Measurements from ENCODE around the gene CHID1.

The CHID1 gene

DNA sequence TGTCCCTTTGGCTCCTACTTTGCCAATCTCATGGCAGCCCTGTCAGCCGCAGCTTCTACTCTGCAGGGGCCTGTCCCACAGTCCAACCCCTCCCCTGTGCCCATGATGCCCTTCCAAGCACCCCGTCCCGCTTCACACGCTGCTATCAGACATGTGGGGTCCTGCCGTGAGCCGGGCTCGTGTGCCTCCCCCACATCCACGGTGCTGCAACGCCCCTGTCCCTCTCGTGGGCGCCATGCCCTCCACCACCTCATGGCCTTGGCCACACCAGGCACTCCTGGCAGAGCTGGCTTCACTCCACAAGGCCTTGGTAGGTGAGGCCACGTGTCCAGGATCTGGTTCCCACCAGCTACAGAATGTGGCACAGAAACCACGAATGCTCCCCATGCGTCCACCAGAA is 23.0 kb downstream of the CHID1 start:
- H3K4me3 Mint-ChIP-seq = no peak overlapping the region
- peaks cover 18% of the 10 kb centered on the region for H3K4me1 Mint-ChIP-seq
- ATAC-seq (replicated peaks; ENCODE audit: extremely low read depth, poor library complexity, severe bottlenecking) (no peak), DNase-seq (ENCODE audit: low spot score in 2 of 2) (no peak)
- H3K36me3 Mint-ChIP-seq (ENCODE audit: insufficient read depth) = peaks cover 5% of the 10 kb centered on the region
- H3K9me3 Mint-ChIP-seq = no peaks in the 10 kb centered on the region
- no peaks in the 10 kb centered on the region for H3K27me3 Mint-ChIP-seq
- H3K27ac Mint-ChIP-seq (ENCODE audit: low read depth) = no peak overlapping the region

DNA sequence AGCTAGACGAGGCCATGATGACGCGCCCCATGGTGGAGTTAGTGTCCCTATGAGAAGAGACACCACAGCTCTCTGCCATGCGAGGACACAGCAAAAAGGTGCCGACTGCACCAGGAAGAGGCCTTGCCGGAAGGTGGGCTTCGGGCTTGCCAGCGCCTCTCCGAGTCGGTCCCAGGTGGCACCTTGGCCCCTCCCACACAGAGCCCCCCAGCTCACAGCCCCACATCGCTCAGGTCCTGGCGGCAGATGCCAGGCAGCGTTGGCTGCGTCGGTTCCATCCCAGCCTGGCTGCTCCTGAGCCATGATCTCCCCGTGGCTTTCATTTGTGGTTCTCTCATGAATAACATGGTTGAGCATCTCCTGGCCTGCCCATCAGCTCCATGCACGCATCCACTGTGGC is 24.0 kb downstream of the CHID1 start:
- H3K4me1 Mint-ChIP-seq = peaks cover 18% of the 10 kb centered on the region
- no peak for DNase-seq (ENCODE audit: low spot score in 2 of 2)
- ATAC-seq (replicated peaks; ENCODE audit: extremely low read depth, poor library complexity, severe bottlenecking) = no peak
- H3K9me3 Mint-ChIP-seq = no peaks in the 10 kb centered on the region
- no peaks in the 10 kb centered on the region for H3K27me3 Mint-ChIP-seq
- peaks cover 3% of the 10 kb centered on the region for H3K36me3 Mint-ChIP-seq (ENCODE audit: insufficient read depth)
- H3K27ac Mint-ChIP-seq (ENCODE audit: low read depth) = peak overlapping the region; percentile 6
- no peak overlapping the region for H3K4me3 Mint-ChIP-seq

DNA sequence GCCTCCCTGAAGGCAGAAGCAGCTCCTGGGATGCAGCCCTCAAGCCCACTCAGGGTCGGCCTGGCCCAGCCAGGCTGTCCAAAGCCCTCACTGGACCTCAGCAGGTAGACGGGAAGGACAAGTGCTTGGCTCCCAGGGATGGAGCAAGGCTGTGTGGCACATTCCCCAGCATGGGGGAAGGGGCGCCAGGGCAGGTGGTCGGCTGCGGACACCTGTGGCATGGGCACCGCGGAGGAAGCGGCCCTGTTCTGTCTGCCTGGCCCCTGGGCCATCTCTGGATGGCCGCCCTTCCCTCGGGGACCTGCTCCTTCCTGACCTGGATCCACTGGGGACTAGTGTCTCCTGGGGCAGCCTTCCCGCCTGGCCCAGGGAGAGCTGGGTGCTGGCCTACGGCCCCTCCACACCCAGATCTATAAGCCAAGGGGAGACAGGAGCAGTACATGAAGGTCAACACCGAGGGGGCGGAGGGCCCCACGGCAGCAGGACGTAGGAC is 26.0 kb downstream of the CHID1 start:
- no peak for DNase-seq (ENCODE audit: low spot score in 2 of 2)
- Mint-ChIP-seq H3K4me3 (no peak overlapping the region), H3K4me1 (peaks cover 18% of the 10 kb centered on the region), H3K27me3 (no peaks in the 10 kb centered on the region), H3K36me3 (ENCODE audit: insufficient read depth) (peaks cover 3% of the 10 kb centered on the region), H3K27ac (ENCODE audit: low read depth) (no peak overlapping the region), H3K9me3 (no peaks in the 10 kb centered on the region)
- no peak for ATAC-seq (replicated peaks; ENCODE audit: extremely low read depth, poor library complexity, severe bottlenecking)

DNA sequence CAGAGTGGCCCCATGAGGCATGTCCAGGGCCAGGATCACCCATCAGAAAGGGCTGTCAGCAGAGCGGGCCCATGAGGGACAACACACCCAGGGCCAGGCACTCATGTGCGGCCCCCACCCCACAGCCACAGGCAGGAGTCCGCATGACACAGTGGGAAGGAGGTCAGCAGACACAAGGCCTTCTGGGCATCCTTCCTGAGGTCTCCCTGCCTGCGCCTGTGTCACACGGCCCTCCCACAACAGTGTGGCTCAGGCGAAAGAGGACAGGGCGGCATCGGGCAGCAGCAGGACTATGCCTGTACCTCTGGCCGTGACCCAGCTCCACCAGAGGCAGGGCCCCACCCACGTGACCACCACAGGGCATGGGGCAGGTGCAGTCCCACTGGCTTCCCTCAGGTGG is 27.1 kb downstream of the CHID1 start:
- Mint-ChIP-seq H3K27me3 (no peaks in the 10 kb centered on the region), H3K9me3 (no peaks in the 10 kb centered on the region), H3K36me3 (ENCODE audit: insufficient read depth) (peaks cover 3% of the 10 kb centered on the region), H3K4me1 (peaks cover 13% of the 10 kb centered on the region), H3K4me3 (no peak overlapping the region), H3K27ac (ENCODE audit: low read depth) (no peak overlapping the region)
- ATAC-seq (replicated peaks; ENCODE audit: extremely low read depth, poor library complexity, severe bottlenecking) (no peak), DNase-seq (ENCODE audit: low spot score in 2 of 2) (no peak)

DNA sequence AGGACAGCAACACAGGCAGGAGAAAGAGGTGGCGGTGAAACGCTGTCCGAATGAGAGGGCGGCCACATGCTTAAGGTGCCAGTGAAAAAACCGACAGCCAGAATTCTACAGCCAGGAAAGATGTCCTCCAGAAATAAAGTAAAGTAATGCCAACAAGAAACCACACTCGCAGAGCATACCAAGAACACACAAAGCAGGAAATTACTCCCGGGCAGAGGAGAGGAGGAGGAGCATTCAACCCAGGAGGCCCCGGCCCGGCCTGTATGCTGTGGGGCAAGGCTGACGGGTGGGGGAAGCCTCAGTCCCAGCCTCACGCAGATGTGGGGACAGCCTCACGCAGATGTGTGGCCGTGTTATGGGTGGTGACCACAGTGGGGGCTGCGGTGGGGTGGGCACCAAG is 28.0 kb downstream of the CHID1 start:
- Mint-ChIP-seq H3K4me3 (no peak overlapping the region), H3K27ac (ENCODE audit: low read depth) (no peak overlapping the region), H3K9me3 (no peaks in the 10 kb centered on the region), H3K27me3 (no peaks in the 10 kb centered on the region), H3K4me1 (peaks cover 11% of the 10 kb centered on the region), H3K36me3 (ENCODE audit: insufficient read depth) (peaks cover 5% of the 10 kb centered on the region)
- DNase-seq (ENCODE audit: low spot score in 2 of 2) (no peak), ATAC-seq (replicated peaks; ENCODE audit: extremely low read depth, poor library complexity, severe bottlenecking) (no peak)

DNA sequence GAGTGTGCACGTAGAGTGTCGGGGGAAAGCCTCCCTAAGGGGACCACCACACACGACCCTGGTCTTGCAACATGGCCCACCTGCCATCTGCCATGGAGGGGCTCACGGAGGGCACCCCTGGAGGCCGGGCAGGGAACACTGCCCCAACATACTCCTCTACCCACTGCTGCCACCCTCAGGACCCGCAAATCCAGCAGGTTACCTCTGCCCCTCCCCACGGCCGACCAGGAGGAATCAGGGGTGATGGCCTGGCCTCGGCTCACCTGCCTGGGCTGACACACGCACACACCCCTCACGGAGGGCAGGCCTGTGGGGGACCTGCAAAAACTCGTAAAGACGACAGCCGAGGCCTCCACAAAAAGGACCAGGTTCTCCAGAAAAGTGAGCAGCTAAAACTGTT is 30.2 kb downstream of the CHID1 start:
- DNase-seq (ENCODE audit: low spot score in 2 of 2) (no peak), ATAC-seq (replicated peaks; ENCODE audit: extremely low read depth, poor library complexity, severe bottlenecking) (no peak)
- Mint-ChIP-seq H3K27ac (ENCODE audit: low read depth) (no peak overlapping the region), H3K36me3 (ENCODE audit: insufficient read depth) (peaks cover 4% of the 10 kb centered on the region), H3K4me1 (peaks cover 2% of the 10 kb centered on the region), H3K27me3 (no peaks in the 10 kb centered on the region), H3K4me3 (no peak overlapping the region), H3K9me3 (no peaks in the 10 kb centered on the region)

DNA sequence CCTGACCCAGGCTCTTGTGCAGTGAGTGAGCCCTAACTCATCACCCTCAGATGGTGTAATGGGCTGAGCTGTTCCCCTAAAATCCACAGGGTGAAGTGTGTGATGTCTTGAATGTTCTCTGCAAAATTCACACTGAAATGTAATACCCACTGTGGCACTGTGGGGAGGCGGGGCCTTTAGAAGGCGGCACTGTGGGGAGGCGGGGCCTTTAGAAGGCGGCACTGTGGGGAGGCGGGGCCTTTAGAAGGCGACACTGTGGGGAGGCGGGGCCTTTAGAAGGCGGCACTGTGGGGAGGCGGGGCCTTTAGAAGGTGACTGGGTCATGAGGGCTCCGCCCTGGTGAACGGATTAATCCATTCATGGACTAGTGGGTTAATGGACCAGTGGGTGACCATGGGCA is 33.0 kb downstream of the CHID1 start:
- no peak for DNase-seq (ENCODE audit: low spot score in 2 of 2)
- no peaks in the 10 kb centered on the region for H3K9me3 Mint-ChIP-seq

DNA sequence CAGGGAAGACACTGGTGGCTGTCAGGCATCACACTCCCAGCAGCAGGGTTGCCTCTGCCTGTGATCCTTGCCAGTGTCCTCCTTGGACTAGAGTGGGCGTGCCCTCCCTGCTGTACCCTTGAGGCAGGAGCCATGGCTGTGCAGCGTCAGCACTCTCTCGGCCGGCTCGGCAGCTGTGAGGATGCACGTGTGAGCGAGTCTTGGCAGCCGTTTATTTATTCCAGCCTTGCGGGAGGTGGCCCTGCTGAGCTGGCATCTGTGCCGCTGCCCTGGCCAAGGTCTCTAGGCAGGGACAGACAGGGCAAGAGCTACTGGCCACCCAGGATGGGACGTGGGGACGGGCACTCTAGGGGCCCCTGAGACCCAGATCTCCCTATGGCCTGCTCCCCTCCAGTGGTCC is 34.1 kb downstream of the CHID1 start:
- Mint-ChIP-seq H3K27me3 (no peaks in the 10 kb centered on the region), H3K9me3 (no peaks in the 10 kb centered on the region), H3K4me3 (no peak overlapping the region), H3K4me1 (no peaks in the 10 kb centered on the region), H3K27ac (ENCODE audit: low read depth) (no peak overlapping the region), H3K36me3 (ENCODE audit: insufficient read depth) (peaks cover 4% of the 10 kb centered on the region)
- ATAC-seq (replicated peaks; ENCODE audit: extremely low read depth, poor library complexity, severe bottlenecking) (no peak), DNase-seq (ENCODE audit: low spot score in 2 of 2) (no peak)

More for the DNA sequence above, 33.0 kb downstream of the CHID1 start:
- no peak for ATAC-seq (replicated peaks; ENCODE audit: extremely low read depth, poor library complexity, severe bottlenecking)
- Mint-ChIP-seq H3K27me3 (no peaks in the 10 kb centered on the region), H3K36me3 (ENCODE audit: insufficient read depth) (peaks cover 4% of the 10 kb centered on the region), H3K4me1 (no peaks in the 10 kb centered on the region), H3K27ac (ENCODE audit: low read depth) (no peak overlapping the region), H3K4me3 (no peak overlapping the region)

DNA sequence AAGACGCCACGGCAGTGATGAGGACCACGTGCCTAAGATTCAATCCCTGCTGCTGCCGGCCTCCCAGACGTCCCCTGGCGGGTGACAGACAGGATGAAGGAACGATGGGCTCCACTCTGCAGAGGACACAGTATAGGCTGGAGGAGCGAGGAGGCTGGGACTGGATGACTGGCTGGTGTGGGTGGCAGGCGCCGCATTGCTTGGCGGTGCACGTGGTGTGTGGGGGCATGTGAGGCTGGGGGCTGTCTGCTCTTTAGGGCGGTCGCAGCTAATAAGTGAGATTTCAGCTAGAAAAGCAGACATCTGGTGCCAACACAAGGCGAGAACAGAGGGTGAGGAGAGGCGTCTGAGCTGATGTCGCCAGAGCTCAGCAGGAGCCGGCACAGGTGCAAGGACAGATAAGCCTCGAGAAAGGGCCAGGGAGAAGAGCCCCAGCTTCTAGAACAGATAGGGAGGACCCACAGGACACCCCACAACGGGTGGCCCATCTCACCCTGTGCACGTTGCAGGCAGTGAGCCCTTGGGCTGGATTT is 34.8 kb downstream of the CHID1 start:
- Mint-ChIP-seq H3K36me3 (ENCODE audit: insufficient read depth) (peaks cover 4% of the 10 kb centered on the region), H3K27me3 (no peaks in the 10 kb centered on the region)
- ATAC-seq (replicated peaks; ENCODE audit: extremely low read depth, poor library complexity, severe bottlenecking) = no peak

DNA sequence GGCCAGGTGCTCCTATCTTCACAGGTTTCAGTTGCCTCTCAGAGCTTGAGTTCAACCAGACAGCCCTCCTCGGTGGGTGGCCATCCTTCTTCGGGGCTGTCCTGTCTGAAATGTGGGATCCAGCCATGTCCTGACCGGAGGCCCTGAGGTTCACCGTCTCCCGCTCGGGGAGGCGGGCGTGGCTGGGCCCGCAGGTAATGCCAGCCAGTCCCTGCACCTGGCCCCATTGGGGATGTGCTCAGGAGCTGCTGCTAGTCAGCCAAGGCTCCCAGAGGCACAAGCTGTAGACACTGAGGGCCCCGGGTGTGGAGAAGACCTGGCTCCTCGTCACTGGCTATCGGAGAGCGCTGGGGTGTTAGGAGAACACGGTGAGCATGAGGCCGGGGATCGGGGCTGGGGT is 35.4 kb downstream of the CHID1 start:
- Mint-ChIP-seq H3K27ac (ENCODE audit: low read depth) (peak overlapping the region; percentile 60), H3K4me3 (no peak overlapping the region), H3K4me1 (no peaks in the 10 kb centered on the region), H3K36me3 (ENCODE audit: insufficient read depth) (peaks cover 2% of the 10 kb centered on the region), H3K27me3 (no peaks in the 10 kb centered on the region), H3K9me3 (no peaks in the 10 kb centered on the region)
- no peak for ATAC-seq (replicated peaks; ENCODE audit: extremely low read depth, poor library complexity, severe bottlenecking)
- DNase-seq (ENCODE audit: low spot score in 2 of 2) = no peak

More for the DNA sequence above, 34.8 kb downstream of the CHID1 start:
- Mint-ChIP-seq H3K9me3 (no peaks in the 10 kb centered on the region), H3K4me1 (no peaks in the 10 kb centered on the region), H3K27ac (ENCODE audit: low read depth) (peak overlapping the region; percentile 60), H3K4me3 (no peak overlapping the region)
- DNase-seq (ENCODE audit: low spot score in 2 of 2) = no peak

DNA sequence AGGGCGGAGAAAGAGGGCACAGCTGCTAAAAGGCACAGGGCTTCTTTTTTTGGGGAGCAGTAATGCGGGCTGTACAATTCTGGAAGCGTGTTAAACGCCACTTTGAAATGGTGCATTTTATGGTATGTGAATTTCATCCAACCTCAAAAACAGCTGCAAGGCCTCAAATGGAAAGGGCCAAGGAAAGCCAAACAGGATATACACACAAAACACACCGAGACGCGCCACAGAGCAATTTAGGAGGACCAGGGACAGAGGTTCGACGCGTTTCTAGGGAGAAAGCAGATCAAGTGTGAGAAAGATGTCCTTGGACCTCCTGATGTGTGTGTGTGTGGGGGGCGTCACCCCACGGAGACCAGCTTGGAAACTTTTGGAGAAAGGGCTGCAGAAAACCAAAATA is 36.9 kb downstream of the CHID1 start:
- Mint-ChIP-seq H3K4me3 (no peak overlapping the region), H3K36me3 (ENCODE audit: insufficient read depth) (peaks cover 2% of the 10 kb centered on the region), H3K4me1 (no peaks in the 10 kb centered on the region), H3K27ac (ENCODE audit: low read depth) (no peak overlapping the region), H3K27me3 (no peaks in the 10 kb centered on the region), H3K9me3 (no peaks in the 10 kb centered on the region)
- no peak for DNase-seq (ENCODE audit: low spot score in 2 of 2)
- ATAC-seq (replicated peaks; ENCODE audit: extremely low read depth, poor library complexity, severe bottlenecking) = no peak

DNA sequence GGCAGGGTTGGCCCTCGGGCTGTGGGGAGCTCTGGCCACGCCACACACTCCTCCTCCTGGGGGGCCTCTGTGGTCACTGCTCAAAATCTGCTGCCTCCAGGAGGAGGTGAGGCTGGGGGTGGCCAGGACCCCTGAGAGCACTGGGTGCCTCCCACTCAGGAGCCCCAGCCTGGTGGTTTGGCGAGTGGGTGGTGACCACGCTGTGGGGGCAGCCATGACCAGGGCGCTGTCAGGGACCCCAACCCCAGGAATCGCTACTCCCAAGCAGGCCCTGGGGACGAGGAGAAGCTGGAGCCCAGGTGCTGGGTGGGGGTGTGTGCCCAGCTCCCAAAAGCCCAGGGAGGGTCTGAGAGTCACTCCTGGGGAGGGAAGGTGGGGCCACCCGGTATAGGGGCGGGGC is 37.8 kb downstream of the CHID1 start:
- Mint-ChIP-seq H3K4me3 (no peak overlapping the region), H3K9me3 (no peaks in the 10 kb centered on the region), H3K27me3 (no peaks in the 10 kb centered on the region), H3K27ac (ENCODE audit: low read depth) (no peak overlapping the region), H3K4me1 (no peaks in the 10 kb centered on the region), H3K36me3 (ENCODE audit: insufficient read depth) (no peaks in the 10 kb centered on the region)
- DNase-seq (ENCODE audit: low spot score in 2 of 2) = no peak
- no peak for ATAC-seq (replicated peaks; ENCODE audit: extremely low read depth, poor library complexity, severe bottlenecking)

DNA sequence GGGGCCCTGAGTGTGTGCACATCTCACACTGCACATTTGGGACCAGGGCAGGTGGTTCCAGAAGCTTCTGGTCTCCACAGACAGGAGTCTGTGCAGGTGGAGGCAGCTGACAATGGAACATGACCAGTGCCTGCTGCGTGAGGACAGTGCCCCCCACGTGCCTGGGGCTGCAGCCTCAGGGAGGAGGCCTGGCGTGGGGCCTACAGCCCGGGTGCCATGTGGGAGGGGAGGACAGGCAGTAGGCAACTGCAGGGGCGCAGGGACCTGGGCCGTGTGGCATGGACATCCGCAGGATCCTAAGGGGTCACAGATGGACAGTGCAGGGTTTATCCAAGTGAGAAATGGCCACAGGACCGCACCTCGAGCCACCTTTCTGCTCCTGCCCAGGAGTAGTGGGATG is 39.1 kb downstream of the CHID1 start:
- no peak overlapping the region for H3K27ac Mint-ChIP-seq (ENCODE audit: low read depth)
- H3K4me3 Mint-ChIP-seq = no peak overlapping the region
- H3K27me3 Mint-ChIP-seq = no peaks in the 10 kb centered on the region
- ATAC-seq (replicated peaks; ENCODE audit: extremely low read depth, poor library complexity, severe bottlenecking) (no peak), DNase-seq (ENCODE audit: low spot score in 2 of 2) (no peak)
- H3K4me1 Mint-ChIP-seq = no peaks in the 10 kb centered on the region
- peaks cover 2% of the 10 kb centered on the region for H3K36me3 Mint-ChIP-seq (ENCODE audit: insufficient read depth)
- H3K9me3 Mint-ChIP-seq = no peaks in the 10 kb centered on the region

DNA sequence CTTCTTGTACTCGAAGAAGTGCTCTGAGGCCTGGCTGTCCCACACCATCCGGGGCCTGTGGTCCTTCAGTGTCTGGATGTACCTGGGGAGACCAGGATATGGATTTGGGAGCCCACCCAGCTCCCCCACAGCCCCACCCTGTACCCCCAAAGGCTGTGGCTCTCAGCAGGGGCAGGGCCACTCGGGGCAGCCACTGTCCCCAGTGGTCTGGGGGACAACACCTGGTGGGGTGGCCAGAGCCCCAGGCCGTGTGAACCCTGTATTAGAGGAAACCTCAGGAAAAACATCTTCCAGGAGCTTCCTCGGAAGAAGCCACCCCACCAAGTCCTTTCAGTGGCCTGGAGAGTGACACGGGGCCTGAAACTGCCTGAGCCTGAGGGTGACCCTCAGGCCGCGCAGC is 40.2 kb downstream of the CHID1 start:
- H3K4me1 Mint-ChIP-seq = no peaks in the 10 kb centered on the region
- peaks cover 2% of the 10 kb centered on the region for H3K36me3 Mint-ChIP-seq (ENCODE audit: insufficient read depth)
- H3K4me3 Mint-ChIP-seq = no peak overlapping the region
- ATAC-seq (replicated peaks; ENCODE audit: extremely low read depth, poor library complexity, severe bottlenecking) (no peak), DNase-seq (ENCODE audit: low spot score in 2 of 2) (no peak)
- H3K9me3 Mint-ChIP-seq = no peaks in the 10 kb centered on the region
- H3K27ac Mint-ChIP-seq (ENCODE audit: low read depth) = no peak overlapping the region
- no peaks in the 10 kb centered on the region for H3K27me3 Mint-ChIP-seq

All from central memory CD8-positive, alpha-beta T cell (primary cell).